Bone marrow (tissue), 2 donors: ENCODE results near the gene KRT6B.

ENCODE experiments used
- DNase-seq, 2 donors: peaks; one replicate each; lab custom pipeline; 2025; lab: John Stamatoyannopoulos, UW

The KRT6B gene

GRCh38 chr12:52436000-52436827, 15.7 kb downstream of the KRT6B start:
- DNase-seq = no peak

DNA sequence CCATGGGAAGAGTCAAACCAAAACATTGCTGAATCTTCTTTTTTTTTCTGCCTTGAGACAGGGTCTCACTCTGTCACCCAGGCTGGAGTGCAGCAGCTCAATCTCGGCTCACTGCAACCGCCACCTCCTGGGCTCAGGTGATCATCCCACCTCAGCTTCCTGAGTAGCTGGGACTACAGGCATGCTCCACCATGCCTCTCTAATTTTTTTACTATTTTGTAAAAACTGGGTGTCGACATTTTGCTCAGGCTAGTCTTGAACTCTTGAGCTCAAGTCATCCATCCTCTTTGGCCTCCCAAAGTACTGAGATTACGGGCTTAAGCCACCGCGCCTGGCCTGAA, 16.3 kb downstream of the KRT6B start:
- DNase-seq = no peak

DNA sequence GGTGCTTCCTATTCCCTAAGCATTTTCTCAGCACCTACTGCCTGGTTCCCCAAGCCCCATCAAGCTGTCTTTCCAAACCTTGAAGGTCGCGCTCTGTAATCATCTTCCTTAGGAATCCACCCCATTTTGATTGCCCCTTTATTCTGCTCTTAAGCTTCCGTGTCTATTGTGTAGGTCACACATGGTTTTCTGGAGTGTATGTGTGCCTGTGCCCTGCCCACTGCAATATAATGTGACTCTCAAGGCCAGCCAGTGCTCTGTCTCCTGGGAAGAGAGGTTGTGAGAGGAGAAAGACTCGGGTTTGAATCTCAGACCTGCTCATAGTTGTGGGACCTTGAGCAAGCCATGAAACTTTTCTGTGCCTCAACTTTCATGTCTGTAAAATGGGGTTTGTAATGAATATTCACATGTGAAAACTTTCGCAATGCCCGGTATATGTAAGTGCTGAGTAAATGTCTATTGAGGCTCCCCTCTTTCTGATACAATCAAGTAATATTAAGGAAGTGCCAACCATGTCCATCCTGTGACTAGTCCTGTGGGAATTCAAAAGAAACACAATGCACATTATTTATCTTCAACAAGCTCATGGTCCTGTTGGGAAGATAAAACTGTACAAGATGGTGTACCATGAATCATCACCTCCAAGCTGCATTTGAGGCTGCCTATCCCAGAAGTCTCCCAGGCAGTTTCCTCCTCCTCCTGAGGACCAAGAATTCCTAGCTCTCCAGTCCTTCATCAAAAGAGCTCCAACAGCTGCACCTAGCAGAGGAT, 17.0 kb downstream of the KRT6B start:
- DNase-seq = no peak

- no peak for DNase-seq
These were observed 17.7 kb downstream of the KRT6B start, which contains the start of gene KRT75 for GRCh38 chr12:52434081-52434733. Gene KRT75, minus strand, starts transcription at chr12:52434371. Its CDS starts 67 bp downstream, at chr12:52434304.

GRCh38 chr12:52433501-52434080, 18.4 kb downstream of the KRT6B start:
- DNase-seq = no peak

DNA sequence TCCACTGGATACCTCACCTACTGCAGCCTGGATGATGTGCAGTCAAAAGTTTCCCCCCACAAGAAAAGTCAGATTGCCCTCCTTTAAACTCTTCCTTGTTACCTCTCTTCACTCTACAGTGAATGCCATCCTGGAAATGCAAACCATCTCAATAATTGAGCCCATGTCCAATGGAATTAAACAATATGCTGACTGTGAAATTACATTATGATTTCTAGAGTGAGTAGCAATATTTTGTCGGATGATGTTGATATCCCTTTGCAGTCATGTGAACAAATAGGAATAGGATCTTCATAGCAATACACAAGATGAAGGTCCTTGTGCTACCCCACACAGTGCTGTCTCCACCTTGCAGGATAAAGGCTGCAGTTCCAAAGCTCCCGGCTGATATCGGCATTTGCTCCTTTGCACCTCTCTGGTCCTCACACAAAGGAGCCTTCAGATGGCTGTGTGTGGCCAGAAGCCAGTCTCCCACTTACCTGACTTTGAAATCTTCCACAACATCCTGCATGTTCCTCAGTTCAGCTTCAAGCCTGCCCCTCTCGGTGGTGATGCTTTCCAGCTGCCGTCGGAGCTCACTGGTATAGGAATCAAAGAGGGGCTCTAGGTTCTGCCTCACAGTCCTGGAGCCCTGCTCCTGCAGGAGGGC, 19.3 kb downstream of the KRT6B start:
- DNase-seq = no peak

GRCh38 chr12:52428121-52428520, 23.8 kb downstream of the KRT6B start:
- no peak for DNase-seq

DNA sequence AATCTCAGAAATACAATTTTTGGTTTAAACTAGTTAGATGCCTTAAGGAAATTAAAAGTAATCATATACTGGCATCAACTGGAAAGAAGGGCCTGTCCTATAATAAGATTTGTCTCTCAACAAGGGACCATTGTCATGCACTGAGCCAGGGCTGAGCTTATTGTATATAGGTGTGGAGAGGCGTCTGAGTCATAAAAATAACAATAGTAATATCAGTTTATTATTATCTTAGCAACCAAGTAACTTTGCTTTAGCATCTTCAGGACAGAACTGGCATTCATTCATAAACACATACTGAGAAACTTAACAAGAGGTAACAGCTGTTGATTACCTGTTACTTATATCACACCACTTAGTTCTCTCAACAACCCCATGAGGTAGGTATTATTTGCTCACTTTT, 24.9 kb downstream of the KRT6B start:
- DNase-seq = no peak

- no peak for DNase-seq
These were observed 25.9 kb downstream of the KRT6B start for GRCh38 chr12:52426034-52426433.

DNA sequence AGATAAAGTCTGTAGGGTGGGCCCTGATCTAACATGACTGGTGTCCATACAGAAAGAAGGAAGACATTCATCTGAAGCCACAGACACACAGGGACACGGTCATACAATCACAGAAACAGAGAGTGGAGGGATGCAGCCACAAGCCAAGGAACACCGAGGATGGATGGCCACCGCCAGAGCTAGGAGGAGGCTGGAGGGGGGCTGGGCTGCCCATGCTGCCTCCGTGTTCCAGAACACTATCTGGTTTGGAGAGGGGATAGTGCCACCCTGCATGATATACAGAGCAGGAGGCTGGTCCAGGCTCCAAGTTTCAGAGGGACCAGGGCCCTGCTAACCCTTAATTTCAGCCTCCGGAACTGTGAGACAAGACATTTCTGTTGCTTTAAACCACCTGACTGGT, 26.5 kb downstream of the KRT6B start:
- no peak for DNase-seq

DNA sequence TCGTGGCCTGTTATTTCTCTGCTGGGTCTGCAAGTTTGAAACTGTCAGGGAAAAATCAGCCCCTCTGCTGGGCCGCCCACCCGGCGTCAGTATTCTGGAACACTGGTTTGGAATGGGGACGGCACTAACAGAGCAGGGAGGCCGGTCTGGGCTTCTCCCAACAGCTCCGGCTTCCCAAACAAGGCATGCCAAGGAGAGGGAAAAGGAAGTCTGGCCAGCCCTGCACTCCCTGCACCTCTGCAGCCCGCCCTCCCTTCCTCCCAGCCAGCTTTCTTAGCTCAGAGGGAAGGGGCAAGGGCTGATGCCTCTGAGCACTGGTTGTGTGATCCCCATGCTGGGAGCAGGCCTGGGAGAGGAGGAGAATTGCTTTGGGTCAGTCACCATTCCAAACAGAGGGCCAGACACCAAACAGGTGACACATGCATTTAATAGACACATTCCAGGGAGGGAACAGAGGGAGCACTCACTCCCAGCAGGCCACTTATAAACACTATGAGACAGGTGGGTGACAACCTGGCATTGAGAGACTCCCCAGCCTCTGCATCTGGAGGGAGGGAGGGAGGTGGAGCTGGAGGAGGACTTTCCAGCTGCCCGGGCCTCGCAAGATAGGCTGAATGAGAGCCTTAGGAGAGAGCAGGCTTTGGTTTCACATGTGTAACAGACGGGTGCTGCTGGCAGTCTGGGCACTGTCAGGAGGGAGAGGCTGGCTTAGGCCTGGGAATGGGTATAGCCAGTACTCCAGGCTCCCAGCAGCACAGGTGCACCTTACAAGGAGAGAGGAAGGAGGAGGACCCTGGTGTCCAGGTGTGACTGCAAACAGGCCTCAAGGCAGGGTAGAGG, 28.1 kb downstream of the KRT6B start:
- no peak for DNase-seq

GRCh38 chr12:52423035-52423434, 28.9 kb downstream of the KRT6B start:
- DNase-seq = no peak

DNA sequence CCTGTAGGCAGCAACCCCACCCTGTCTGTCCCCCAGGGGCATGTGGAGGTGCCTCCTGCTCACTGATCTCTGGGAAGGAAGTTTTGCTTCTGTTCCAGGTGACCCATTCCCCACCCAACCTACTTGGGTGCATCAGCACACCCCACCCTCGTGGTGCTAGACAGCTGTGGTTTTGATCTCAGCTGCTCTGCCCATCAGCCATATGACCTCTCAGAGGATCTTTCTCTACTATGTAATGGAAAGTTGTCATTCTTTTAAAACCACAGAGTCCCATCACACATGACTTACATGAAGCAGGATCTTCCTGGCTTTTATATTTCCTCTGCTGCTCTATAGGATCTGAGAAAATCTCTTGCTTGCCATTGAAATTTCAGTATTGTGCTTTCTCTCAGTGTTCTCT, 32.3 kb downstream of the KRT6B start:
- no peak for DNase-seq

DNA sequence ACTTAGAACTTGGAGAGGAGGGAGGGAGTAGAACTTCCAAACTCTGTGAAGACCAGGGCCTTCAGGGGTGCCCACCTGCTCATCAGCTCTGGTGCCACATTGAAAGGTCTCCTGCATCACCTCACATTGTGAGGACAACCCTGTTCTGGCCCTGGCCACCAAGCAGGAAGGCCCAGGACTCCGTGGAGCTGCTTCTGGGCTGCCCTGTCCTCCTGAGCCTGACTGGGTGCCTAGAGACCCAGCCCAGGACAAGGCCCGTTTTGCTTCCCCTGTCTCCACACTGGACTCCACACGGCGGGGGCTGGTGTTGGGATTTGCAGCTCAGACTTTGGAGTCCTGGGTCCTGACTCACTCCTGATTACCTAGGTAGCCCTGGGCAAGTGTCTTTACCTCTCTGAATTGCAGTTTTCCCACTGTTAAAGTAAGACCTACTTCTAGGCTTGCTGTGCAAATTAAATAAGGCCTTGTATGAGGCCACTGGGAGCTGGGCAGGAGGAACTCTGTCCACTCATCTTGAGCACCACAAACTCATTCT, 33.3 kb downstream of the KRT6B start:
- no peak for DNase-seq

DNA sequence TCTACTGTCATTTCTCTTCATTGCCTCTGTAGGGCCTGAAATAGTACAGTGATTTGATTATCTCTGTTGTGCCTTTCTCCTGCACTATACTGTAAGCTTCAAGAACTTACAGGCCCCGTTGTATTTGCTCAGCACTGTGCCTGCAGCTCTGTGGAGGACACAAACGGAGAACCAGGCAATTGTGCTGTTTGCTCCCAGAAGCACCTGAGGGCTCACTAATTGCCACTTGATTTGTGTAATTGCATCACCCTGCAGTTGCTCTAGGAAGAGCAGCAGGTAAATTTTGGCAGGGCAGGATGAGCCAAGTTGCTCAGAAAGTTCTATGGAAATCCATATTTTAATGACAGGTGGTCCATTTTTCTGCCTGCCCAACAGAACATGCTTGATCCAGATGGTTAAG, 34.2 kb downstream of the KRT6B start:
- DNase-seq = no peak

DNA sequence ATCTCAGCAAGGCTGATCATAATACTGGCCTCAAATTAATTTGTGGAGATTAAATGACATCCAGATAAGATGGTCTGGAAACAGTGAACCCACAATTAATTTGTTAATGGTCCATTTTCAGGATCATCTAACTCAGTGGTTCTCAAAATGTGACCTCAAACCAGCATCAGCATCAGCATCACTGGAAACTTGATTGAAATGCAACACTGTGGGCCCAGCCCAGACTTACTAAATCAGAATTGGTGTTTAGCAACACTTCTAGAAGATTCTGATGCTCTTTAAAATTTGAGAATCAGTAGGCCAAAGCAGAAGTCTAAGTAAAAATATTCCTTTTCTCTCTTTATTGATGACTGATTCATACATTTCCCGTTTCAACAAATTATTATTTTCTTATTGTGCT, 35.2 kb downstream of the KRT6B start:
- DNase-seq = no peak

DNA sequence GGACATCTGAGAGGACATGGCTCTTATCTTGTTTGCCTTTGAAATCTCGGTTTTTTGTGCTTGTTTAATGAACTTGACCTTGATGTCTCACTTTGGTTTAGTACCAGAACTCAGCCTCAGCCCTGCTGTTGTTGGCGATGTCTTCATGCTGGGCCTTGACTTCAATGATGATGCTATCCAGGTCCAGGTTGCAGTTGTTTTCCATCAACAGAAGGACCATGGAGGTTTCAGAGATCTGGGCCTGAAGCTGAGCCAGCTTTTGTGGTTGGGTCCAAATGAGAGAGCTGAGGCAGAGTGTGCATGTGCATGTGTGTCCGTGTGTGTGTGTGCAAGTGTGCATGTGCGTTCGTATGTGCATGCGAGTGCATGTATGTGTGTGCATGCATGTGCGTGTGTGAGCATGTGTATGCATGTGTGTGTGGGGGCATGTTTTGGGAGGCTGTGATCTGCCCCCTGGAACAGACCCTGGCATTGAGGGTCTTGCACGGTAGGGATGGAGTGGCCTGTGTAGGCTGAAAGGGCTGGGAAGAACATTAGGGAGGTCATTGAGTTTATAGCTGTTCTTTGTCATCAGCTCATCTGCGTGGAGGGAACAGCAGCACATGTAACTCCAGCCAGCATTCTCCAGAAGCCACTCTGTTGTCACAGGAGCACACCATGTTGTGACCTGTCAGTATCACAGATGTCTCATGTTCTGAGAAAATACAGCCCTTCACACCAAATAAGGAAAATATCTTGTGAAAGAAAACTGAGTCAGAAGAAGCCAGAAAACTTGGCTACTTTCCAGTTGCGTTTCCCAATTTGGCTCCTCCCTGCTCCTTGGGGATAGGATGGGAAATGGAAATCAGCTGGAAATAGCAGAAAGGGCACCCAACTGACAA, 35.8 kb downstream of the KRT6B start:
- DNase-seq = no peak

DNA sequence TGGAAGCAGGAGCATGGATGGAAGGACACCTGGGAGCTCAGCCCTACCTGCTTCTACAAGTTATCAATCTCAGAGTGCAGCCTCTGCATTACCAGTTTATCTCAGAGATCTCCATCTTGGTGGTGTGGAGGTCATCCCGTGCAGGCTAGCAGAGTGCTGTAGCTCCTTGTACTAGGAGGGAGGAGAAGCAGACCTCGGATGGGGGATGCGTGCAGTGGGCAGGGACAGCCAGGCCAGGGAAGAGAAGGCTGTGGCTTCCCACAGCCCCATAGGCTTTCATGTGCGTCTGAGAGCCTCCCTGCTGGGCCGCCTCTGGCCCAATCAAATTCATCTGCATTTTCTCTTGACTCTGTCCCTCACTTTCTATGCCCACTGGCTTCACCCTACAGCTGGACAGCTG, 37.0 kb downstream of the KRT6B start:
- DNase-seq = no peak

DNA sequence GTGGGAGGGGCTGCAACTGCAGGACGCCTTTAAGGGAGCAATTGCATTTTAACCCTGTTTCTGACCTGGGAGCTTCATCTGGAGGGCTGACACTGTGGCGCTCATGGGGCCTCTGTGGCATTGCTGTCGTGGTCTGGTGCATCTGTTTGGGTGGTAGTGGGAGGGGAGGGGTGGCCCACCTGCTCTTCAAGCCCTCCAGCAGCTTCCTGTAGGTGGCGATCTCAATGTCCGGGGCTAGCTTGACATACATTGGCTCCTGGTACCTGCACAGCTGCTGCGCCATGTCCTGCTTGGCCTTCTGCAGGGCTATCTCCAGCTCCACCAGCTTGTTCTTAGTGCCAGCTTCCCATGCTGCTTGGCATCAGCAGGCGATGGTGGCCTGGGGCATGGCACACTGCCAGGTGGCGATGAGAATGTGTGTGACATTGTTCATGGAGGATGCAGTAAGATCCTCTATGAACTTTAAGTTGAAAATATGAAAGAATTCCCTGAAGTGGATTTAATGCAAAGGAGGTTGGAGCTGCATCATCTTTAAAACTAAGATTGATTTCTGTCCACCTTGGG, 38.1 kb downstream of the KRT6B start:
- DNase-seq = no peak

DNA sequence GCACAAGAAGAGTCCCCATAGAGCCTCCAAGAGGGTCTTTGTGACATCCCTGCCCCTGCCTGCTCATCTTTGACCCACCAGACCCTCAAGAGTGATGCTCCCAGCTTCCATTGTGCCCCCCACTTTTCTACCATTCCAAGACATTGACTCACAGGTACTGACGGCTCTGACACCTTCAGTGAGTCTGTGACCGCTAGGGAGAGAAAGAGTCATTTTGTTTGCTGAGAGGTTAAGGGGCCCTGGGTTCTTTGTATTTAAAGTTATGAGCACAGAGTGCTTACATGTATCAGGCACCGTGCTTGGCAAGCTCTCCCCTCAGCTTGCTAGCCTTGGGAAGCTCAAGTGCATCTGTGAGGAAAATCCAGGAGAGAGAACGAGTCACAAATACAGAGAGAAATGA, 38.7 kb downstream of the KRT6B start:
- DNase-seq = no peak
